ENCODE measurements around the gene COPS9.
A peak's percentile ranks its signal among the peaks of the same experiment; 100 is the strongest.

COPS9 gene

DNA sequence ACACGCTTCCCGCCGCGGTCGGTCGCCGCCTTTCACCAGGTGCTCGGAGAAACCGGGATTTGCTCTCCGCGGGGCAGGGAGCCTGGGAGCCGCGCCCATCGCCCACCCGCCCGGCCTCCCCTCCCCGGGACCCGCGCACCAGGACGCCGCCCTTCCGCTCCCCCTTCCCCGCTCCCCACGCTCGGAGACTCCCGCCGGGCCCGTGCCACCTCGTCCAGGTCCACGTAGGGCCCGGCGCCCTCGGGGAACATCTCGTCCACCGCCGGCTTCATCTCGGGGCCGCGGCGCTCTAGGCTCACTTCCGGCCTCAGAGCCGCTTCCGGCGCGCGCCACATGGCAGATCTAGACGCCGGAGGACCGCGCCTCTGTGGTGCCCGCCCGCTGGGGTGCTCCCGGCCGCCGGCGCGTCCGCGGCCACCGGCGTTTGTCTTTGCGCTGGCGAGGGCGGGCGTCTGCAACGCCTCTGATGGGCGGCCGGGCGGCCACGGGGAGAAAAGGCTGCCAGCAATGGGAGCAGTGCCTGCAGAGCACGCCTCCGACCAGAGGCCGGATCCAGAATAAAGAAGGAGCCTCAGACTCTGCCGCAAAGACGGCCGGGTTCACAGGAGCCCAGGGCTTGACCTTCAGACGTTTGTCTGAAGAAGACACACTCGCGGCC lies at the start of gene COPS9:
Gene COPS9 (minus strand): TSS at position 293 of the 658 bp plus-strand sequence. CDS start 21 bp downstream, at position 272.
- DNase-seq, result peak; percentile 60 to 87 (median 72)

DNA sequence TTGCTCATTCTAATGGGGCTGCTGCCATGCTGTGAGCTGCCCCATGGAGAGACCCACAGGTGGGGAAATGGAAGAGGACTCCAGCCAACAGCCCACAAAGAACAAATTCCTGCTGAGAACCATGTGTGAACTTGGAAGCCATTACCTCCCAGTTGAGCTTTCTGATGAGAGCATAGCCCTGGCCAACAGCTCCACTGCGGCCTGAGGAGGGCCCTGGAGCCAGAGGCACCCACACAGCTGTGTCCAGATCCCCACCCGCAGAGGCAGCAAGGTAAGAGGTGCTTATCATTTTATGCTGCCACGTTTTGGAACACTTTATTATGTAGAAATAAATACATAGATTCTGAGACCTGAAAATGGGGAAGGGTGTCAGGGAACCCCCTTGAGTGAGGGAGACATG lies 48.6 kb upstream of the COPS9 start:
- no peak for DNase-seq

DNA sequence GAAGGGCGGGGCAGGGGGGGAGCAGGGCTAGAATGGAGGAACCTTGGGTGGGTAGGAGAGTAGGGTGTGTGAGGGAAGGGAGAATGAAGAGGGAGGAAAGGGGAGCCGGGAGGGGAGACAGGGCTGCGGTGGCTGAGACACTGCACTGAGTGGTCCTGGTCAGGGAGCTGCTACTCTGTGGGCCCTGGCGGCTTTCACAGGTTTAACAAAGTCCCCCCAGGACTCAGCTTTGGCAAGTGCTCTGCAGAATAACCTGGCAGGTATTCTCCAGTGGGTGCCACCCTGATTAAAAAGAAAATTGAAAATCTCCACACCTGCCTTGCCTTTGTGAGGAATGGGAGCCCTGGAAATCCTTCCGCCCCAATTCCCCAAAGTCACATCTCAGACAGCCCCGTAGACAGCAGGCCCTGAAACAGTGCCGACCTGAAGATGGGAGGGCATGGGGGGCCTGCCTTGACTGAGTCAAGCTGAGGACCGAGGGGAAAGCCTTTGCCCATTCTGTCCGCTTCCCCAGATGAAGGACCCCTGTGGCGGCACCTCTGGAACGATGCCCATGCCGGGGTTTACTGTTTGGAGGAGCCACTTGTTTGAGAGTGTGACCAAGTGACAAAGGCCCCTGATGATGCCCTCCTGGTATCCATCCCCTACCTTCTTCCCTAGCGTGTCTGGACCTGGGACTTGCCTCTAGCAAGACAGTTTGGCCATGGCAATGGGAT lies 47.9 kb upstream of the COPS9 start:
- DNase-seq, result no peak

DNA sequence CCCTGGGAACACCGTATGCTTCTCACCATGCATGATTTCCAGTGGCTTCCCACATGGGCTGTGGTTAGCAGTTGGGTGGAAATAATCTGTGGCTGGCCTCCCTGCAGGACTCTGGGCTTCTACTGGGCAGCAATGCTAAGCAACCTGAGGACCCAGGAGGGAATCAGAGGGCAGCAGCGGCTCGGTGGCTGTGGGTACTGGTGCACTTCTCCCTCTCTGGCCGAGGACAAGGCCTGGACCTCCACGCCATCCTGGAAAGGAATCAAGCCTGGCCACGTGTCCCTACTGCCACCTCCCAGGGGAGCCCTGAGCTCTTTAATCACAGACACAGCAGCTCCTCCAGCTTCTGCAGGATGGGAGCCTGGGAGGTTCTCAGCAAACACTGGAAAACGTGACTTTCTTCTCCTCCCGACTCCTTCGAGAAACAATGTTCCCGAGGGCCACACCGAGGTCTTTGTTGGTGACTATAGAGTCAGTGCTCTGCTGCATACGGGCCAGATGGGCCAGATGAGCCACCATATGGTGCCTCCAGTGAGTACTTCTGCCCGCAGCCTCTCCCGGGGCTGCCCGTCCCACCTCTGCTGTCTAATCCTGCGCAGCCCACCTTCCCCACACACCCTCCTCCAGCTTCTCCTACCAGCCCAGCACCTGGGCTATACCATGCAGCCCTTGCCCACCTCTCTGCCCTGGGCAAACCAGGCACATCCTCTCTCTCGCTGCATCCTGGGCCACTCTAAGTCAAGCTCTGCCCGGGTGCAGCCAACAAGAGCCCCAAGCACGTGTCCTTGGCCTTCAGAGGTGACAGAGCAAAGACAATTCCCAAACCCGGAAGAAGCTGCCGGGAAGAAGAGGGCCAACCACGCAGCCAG lies 47.1 kb upstream of the COPS9 start:
- no peak for DNase-seq

DNA sequence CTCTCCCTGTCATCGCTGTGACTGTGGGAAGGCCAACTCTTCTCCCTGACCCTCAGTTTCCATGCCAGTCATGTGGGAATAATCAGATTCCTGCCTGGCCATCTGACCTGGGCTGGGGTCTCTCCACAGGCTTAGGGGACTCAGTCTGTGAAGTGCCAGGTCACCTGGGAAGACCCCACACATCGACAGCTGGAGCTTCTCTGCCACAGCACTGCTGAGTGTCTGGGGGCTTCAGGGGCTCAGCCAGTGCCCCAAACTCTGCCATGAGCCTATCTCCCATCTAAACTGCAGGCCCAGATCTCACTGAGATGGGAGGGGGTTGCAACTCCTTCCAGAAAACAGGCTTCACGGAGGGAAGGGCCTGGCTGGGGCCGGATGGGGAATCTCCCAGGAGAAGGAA lies 46.4 kb upstream of the COPS9 start:
- DNase-seq, result no peak

DNA sequence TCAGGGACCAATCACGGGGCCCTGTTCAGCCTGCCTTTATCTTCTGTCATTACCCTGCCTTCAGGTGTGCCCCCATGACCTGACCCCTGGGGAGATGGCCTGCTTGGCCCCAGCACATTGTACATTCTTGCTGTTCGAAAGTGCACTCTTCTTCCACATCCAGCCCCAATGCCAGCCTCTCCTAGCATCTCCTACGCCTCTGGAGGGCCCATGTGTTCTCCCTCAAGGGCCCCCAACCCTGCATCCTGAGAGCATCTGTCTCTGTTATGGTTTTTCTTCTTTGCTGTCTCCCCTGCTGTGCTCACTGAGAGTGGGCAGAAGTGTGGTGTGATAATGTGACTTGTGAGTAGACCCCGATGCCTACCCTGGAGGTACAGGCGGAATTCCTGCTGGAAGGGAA lies 45.9 kb upstream of the COPS9 start:
- no peak for DNase-seq

DNA sequence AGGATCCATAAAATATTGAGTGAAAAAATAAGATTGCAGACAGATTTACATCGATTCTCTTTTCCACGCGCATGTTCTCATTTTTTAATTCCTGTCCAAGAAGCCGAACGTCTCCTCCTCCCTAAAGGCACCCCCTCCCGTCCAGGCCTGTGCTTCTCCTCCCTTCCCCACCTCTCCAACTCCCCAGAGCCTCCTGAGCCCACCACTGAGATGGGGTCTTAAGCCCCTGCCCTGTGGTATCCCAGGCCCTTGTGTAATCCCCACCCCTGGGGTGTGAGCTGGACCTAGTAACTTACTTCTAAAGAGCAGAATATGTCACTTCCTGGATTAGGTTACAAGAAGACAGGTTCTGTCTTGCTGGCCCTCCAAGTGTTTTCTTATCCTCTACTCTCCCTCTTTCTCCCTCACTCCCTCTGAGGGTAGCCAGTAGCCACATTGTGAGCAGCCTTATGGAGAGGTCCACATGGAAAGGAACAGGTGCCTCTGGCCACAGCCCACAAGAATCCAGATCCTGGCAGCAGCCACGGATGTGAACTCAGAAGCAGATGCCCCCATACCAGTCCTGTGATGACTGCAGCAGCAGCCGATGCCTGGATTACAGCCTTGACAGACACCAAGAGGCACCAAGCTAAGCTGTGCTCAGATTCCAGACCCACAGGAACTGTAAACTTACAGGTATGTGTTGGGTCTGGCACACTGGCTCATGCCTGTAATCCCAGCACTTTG lies 44.0 kb upstream of the COPS9 start:
- no peak for DNase-seq

DNA sequence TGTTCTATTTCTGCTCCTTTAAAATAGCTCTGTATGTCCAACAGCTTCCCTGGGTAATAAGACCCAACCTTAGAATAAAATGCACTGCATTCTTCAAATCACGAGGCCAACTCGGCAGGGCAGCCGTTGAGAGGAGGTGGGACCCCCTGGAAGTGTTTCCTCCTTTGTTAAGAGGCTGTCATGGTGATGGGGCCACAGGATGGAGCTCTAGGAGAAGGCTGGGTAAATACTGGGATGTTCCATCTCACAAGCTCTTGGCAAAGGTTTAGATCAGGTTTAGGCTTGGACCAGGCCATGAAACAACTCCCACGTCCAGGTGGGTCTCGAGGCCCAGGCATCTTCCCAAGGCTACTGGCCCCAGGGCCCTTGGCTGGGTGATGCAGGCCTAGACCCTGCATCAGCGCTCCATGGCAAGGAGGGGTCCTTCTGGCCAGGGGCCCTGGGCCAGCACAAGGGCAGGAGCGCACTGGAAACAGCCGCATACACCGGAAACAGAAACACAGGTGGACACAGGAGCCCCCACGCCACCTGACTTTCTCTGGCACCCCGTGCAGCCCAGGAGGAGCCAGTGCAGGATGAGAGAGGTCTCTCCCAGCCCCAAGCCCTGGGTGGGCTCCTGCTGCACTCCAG lies 43.2 kb upstream of the COPS9 start:
- no peak for DNase-seq

DNA sequence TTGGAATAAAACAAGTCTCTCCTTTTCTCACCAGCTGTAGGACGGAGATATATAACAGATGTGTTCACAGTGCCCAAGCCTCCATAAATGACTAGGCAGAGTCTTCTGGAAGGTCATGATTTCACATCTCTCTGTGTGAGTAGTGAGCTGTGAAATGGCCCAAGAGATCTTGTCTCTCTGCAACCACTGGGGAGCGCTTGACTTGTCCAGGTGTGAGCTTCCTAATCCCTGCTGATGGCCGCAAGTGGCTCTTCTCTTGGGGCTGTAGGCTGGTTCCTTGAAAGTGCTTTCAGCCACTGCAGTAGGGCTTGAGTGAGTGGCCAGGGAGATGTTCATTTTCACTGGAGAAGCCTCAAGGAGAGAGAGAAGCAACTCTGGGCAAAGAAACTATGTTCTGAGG lies 42.5 kb upstream of the COPS9 start:
- no peak for DNase-seq

DNA sequence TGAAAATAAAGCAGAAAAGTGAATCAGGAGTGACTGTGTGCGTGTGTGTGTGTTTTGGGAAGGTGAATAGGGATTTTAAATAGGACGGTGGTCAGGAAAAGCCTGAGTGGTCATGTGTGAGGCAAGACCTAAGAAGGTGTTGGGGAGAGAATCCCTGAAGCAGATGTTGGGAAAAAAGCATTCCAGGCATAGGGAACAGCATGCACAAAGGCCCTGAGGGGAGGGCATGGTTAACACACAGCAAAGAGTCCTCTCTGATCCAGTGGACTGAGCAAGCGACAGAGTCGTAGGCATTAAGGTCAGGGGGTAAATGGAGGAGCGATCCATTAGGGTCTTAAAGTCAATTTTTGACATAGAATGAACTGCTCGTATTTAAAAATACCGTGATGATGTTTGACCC lies 38.4 kb upstream of the COPS9 start:
- no peak for DNase-seq

DNA sequence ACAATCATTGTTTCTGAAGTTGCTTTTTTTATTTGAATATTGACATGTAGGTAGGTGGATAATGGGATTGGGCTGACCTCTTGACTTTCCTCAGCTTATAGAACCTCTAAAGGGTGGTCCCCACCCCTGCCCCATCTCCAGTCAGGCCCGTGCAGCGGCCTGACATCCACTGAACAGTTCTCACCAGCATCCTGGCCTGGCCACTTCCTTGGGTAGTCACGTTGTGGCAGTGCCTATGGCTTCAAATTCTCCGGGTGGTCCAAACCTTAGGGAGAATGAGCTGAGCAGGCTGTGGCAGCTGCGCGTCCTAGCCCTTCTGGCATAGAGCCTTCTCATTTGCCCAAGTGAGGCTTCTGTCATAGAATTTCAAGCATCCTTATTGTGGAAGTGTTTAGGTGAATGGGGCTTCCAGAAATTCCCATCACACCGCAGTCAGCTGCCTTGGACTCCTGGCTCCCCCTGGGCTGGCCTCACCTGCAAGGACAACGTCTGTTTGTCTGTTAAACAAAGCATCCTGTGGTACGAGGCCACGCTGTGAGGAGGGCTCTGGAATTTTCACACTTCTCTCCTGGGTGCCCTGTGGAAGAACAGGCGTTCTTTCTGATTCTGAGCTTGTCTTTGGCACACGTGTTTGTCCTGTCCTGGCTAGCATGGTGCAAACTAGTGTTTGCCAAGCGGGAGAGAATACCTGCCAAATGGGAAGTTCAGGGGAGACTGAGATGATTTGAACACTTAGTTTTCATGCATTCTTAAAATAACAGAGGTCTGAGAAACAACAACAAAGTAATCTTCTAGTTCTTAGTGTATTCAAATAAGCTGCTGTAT lies 36.2 kb upstream of the COPS9 start:
- no peak for DNase-seq

DNA sequence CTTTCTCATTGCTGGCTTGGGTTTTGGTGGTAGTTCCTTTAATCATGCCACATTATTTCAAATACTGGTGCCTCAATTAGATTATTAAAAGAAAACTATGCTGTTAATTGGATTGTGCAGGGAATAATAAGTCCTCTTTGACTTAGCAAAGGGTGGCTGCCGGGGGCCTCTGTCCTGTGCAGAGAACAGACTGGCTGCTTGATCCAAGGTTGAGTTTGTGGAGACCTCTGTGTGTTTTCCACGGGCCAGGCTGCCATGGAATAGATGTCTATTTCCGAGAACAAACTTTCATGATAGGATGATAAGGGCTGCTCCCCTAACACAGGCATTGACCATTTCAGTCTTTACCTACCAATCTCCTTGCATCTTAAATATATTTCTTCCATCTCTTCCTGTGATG lies 34.8 kb upstream of the COPS9 start:
- DNase-seq, result no peak

DNA sequence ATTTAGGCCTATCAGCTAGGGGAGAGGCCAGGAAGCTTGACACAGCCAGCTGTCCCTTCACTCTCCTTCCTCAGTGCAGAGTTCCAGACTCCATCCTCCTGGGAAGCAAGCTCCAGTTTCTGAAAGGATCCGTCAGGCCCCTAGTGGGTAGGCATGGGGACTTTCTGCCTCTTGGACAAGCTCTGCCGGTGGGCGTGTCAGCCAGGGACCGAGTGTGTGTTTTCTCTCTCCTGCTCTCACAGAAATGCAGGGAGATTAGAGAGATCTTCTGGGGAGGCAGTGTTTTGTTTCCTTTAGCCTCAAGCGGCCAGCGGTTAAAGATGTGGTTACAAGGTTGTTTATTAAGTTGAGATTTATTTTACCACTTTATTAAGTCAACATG lies 34.2 kb upstream of the COPS9 start:
- DNase-seq, result no peak

DNA sequence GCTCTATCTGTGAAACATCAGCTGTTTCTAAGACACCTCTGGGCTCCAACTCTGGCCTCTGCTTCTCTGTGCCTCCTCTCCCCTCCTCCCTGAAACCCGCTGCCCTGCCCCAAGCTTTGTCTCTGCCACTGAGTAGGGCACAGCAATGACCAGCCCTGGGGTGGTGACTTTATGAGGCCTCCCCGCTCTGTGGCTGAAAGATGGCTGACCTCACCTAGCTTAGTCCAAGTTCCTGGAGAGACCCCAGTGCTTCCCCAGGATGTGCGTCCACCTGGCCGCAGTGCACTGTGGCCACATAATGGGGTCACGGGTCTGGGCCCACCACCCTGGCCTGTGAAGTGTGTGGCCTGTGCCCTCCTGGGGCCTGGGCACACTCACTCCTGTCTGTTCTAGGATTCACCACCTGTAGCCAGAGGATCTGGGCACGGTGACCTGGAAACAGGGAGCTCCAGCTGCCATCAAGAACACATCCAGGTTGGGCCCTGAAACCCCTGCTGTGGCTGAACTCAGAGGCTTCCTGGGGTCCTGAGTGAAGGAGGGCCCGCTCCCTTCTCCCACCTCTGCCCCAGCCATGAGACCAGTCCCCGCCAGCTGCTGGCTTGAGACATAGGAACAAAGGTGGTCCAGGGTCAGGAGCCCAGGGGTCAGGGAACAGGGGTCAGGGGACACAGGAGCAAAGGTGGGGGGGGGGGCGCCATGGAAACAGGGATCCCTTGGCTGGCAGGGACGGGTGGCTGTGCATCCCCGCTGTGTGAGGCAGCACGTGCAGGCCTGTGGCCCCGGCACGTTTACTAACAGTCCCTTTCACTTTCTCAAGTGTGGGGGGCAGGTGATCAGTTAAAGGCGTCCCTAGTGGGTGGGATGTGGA lies 33.6 kb upstream of the COPS9 start:
- DNase-seq, result no peak

DNA sequence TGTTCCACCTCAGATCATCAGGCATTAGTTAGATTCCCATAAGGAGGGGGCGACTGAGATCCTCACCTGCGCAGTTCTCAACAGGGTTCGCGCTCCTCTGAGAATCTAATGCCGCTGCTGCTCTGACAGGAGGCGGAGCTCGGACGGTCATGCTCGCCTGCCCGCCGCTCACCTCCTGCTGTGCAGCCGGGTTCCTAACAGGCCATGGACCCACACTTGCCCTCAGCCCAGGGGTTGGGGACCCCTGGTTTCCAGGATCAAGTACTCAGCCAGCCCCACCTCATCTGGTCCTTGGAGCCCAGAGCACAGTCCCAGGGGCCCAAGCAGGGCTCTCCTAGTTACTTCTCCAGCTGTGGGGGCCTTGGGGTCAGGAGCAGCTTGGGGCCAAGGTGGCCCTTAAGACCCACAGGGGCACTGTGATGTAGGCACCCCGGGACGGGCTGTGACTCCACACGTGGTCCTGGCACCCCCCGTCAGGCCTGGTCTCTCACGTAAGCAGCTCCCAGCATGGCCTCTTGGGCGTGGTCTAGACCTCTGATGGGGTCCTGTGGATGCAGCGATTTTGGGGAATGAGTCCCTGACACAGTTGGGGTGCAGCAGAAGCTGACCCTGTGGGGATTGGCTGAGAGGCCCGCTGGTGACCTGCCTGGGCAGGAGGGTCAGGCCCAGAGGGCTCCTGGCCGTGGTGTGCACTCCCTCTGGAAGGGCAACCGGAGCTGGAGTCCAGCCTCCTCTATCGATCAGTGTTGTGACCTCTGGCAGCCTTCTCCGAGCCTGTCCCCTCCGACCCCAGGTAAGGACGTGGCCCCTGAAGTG lies 32.6 kb upstream of the COPS9 start:
- no peak for DNase-seq

DNA sequence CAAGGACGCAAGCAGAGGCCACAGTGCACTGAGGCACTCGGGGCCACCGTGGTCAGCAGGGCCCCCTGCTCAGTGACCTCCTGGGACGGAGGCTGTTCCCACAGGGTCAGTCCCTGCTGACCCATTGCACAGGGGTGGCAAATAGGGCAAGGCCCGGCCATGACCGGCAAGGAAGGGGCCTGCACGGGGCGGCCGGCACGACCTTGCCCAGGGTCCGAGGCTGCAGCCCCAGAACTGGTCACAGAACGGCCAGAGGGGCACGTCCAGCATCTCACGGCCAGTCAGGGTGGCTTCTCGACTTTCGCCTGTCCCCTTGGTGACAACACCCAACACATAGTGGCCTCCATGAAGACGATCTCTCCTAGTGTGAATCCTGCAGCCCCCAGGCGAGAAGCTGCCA lies 31.9 kb upstream of the COPS9 start:
- no peak for DNase-seq

DNA sequence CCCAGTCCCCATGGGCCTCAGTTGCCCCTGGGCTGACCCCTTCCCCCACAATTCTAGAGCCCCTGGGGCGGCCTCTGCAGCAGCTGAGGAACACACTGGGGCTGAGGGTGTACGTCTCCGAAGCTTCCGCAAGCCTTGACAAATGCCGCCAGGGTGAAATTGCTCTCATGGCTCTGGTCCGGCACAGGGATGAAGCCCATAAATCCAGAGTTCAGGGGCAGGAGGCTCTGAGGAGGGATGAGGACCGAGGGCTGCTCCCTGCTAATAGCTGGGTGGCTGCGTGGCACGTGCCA lies 31.4 kb upstream of the COPS9 start:
- no peak for DNase-seq

DNA sequence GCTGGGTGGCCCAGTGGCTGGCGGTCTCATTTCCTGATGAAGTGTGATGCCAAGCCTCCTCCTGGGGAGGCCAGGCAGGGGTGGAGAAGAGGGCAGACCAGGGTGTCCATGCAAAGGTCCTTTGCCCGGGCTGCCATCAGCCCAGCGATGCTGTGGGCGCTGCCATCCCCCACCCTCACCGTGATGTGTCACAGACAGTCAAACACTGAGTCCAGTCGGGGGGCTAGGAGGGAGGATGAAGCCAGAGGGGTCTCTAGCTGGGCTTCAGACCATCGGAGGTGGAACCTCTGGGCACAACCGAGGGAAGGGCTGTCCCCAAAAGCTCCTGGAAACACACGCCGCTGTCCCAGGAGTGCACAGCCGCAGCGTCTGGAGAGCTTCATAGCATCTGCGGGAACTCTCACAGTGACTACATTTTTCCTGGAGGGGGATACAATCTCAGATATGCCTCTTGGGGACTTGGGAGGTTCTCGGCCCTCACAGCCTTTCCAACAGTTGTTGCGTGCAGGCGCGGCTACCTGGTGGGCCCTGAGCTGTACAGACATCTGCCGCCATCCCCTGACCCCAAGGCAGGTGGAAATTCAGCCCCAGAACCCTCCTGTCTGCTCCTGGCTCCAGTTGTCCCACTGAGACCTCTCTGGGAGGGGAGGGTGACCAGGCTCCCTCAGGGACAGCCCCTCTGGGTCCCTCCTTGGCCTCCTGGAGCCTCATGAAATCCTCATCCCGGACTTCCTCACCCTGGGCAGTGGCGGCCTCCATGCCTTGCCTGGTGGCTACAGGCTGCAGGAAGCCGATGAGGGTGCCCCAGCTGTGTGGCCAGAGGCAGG lies 30.9 kb upstream of the COPS9 start:
- DNase-seq, result no peak

DNA sequence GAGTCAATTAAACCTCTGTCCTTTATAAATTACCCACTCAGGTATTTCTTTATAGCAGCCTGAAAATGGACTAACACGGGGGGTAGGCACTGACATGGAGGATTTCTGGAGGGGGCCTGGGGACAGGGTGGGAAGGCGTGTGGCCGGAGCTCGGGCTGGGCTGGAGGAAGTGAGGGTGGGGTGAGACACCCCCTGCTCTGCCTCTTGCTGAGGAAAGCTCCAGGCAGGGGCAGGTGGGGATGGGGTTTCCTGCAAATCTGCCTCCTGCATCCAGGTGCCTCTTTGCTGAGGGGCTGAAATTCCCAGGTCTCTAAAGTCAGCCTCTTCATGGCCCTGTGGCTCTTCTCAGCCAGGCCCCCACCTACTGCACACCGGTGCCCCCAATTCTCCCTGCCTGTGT lies 30.1 kb upstream of the COPS9 start:
- no peak for DNase-seq
